HEK293 (cell line): ENCODE data around the gene TLE2.

Source experiments
- CTCF ChIA-PET: fragments of 350-600 bp; formaldehyde crosslinking; extraction: SDS; loops from one replicate; lab custom pipeline; 2021; ENCODE audit warnings: antibody characterized with exemption; lab: Yijun Ruan, JAX
- POLR2A ChIA-PET: fragments of 300-600 bp; formaldehyde crosslinking; extraction: SDS; loops from one replicate; lab custom pipeline; 2020; ENCODE audit warnings: antibody characterized with exemption, inconsistent platforms; lab: Yijun Ruan, JAX
- H3K27ac ChIP-seq: fragments of 200-500 bp; sonication (Bioruptor generic); 2 replicates; pipeline ENCODE4 v1.5.1; 2014; ENCODE audit warnings: low read depth, low read length, control low read depth, inconsistent platforms; ENCODE audit errors: extremely low read depth
- H3K36me3 ChIP-seq, 2 experiments: fragments of 200-500 bp in 1 of 2; sonication (Bioruptor generic) in 1 of 2; 1 replicate in 1 of 2; 2 replicates in 1 of 2; pipeline ENCODE4 v1.5.1; 2014 to 2017; ENCODE audit warnings: inconsistent platforms in 2 of 2, low read length in 2 of 2; ENCODE audit not compliant: control insufficient read depth in 2 of 2, insufficient read depth in 1 of 2
- H3K4me1 ChIP-seq: fragments of 200-500 bp; sonication (Bioruptor generic); 2 replicates; pipeline ENCODE4 v1.5.1; 2014; ENCODE audit warnings: mild to moderate bottlenecking, low read length, inconsistent platforms; ENCODE audit not compliant: control insufficient read depth, insufficient read depth
- H3K4me3 ChIP-seq: 2 replicates; pipeline ENCODE4 v1.5.1; 2011; ENCODE audit warnings: low read depth, mild to moderate bottlenecking, control low read depth, low read length, moderate library complexity
- H3K9me3 ChIP-seq: fragments of 200-500 bp; sonication (Bioruptor generic); 2 replicates; pipeline ENCODE4 v1.5.1; 2014; ENCODE audit warnings: low read depth, low read length, inconsistent platforms; ENCODE audit not compliant: control insufficient read depth, insufficient read depth
- BCL11B ChIP-seq: fragments of 450-650 bp; formaldehyde crosslinking; IDR thresholded peaks from 2 replicates; pipeline ENCODE4 v1.5.1; 2016; ENCODE audit warnings: low read depth, missing biosample characterization, missing genetic modification characterization
- EGR2 ChIP-seq: fragments of 450-650 bp; formaldehyde crosslinking; IDR thresholded peaks from 2 replicates; pipeline ENCODE4 v1.5.1; 2016; ENCODE audit warnings: low read depth, missing biosample characterization, missing genetic modification characterization
- FEZF1 ChIP-seq: fragments of 450-650 bp; formaldehyde crosslinking; IDR thresholded peaks from 2 replicates; pipeline ENCODE4 v1.5.1; 2016; ENCODE audit warnings: missing biosample characterization, missing genetic modification characterization
- GLI4 ChIP-seq: fragments of 450-650 bp; formaldehyde crosslinking; IDR thresholded peaks from 2 replicates; pipeline ENCODE4 v1.5.1; 2016; ENCODE audit warnings: missing biosample characterization, missing genetic modification characterization
- KLF1 ChIP-seq: fragments of 450-650 bp; formaldehyde crosslinking; IDR thresholded peaks from 2 replicates; pipeline ENCODE4 v1.5.1; 2016; ENCODE audit warnings: missing biosample characterization, missing genetic modification characterization
- KLF7 ChIP-seq: fragments of 450-650 bp; formaldehyde crosslinking; IDR thresholded peaks from 2 replicates; pipeline ENCODE4 v1.5.1; 2016; ENCODE audit warnings: missing biosample characterization, missing genetic modification characterization, borderline replicate concordance
- KLF8 ChIP-seq: fragments of 450-650 bp; formaldehyde crosslinking; IDR thresholded peaks from 2 replicates; pipeline ENCODE4 v1.5.1; 2016; ENCODE audit warnings: missing biosample characterization, missing genetic modification characterization
- MEIS1 ChIP-seq: sonication (generic); formaldehyde crosslinking; IDR thresholded peaks from 2 replicates; pipeline ENCODE4 v1.8.1; 2022; ENCODE audit warnings: missing genetic modification reagents, mild to moderate bottlenecking, borderline replicate concordance
- PRDM4 ChIP-seq: fragments of 450-650 bp; formaldehyde crosslinking; IDR thresholded peaks from 2 replicates; pipeline ENCODE4 v1.5.1; 2017; ENCODE audit warnings: missing biosample characterization, missing genetic modification characterization
- TCF7L2 ChIP-seq: IDR thresholded peaks from 2 replicates; pipeline ENCODE4 v1.6.1; 2011; ENCODE audit warnings: low read depth, mild to moderate bottlenecking, inconsistent platforms, low read length, moderate library complexity, borderline replicate concordance
- ZBTB20 ChIP-seq: fragments of 450-650 bp; formaldehyde crosslinking; IDR thresholded peaks from 2 replicates; pipeline ENCODE4 v1.5.1; 2016; ENCODE audit warnings: missing biosample characterization, missing genetic modification characterization
- ZFP69B ChIP-seq: fragments of 450-650 bp; formaldehyde crosslinking; IDR thresholded peaks from 2 replicates; pipeline ENCODE4 v1.5.1; 2016; ENCODE audit warnings: missing biosample characterization, missing genetic modification characterization
- ZIC2 ChIP-seq: fragments of 450-650 bp; formaldehyde crosslinking; IDR thresholded peaks from 2 replicates; pipeline ENCODE4 v1.5.1; 2016; ENCODE audit warnings: missing biosample characterization, missing genetic modification characterization
- ZNF221 ChIP-seq: fragments of 450-650 bp; formaldehyde crosslinking; IDR thresholded peaks from 2 replicates; pipeline ENCODE4 v1.5.1; 2017; ENCODE audit warnings: missing biosample characterization, missing genetic modification characterization, borderline replicate concordance
- ZNF37A ChIP-seq: fragments of 450-650 bp; IDR thresholded peaks from 2 replicates; pipeline ENCODE4 v1.5.1; 2018; ENCODE audit warnings: missing biosample characterization, missing genetic modification characterization
- ZNF473 ChIP-seq: fragments of 450-650 bp; formaldehyde crosslinking; IDR thresholded peaks from 2 replicates; pipeline ENCODE4 v1.5.1; 2017; ENCODE audit warnings: missing biosample characterization, missing genetic modification characterization
- ZNF530 ChIP-seq: fragments of 450-650 bp; formaldehyde crosslinking; IDR thresholded peaks from 2 replicates; pipeline ENCODE4 v1.5.1; 2016; ENCODE audit warnings: low read depth, missing biosample characterization, missing genetic modification characterization
- ZNF558 ChIP-seq: fragments of 450-650 bp; formaldehyde crosslinking; IDR thresholded peaks from 2 replicates; pipeline ENCODE4 v1.5.1; 2016; ENCODE audit warnings: missing biosample characterization, missing genetic modification characterization
- ZNF621 ChIP-seq: fragments of 450-650 bp; formaldehyde crosslinking; IDR thresholded peaks from 2 replicates; pipeline ENCODE4 v1.5.1; 2017; ENCODE audit warnings: missing biosample characterization, missing genetic modification characterization
- TF ChIP-seq, protein P1 (sequence below): fragments of 450-650 bp; formaldehyde crosslinking; IDR thresholded peaks from 2 replicates; pipeline ENCODE4 v1.5.1; 2017; ENCODE audit warnings: missing biosample characterization, missing genetic modification characterization
- TF ChIP-seq, protein P2 (sequence below): fragments of 450-650 bp; formaldehyde crosslinking; IDR thresholded peaks from 2 replicates; pipeline ENCODE4 v1.5.1; 2016; ENCODE audit warnings: missing biosample characterization, missing genetic modification characterization
- TF ChIP-seq, protein P3 (sequence below): IDR thresholded peaks from 2 replicates; pipeline ENCODE4 v1.6.1; 2011; ENCODE audit warnings: mild to moderate bottlenecking, low read depth, low read length, borderline replicate concordance
- TF ChIP-seq, protein P4 (sequence below): fragments of 450-650 bp; formaldehyde crosslinking; IDR thresholded peaks from 2 replicates; pipeline ENCODE4 v1.5.1; 2017; ENCODE audit warnings: missing biosample characterization, missing genetic modification characterization
- TF ChIP-seq, protein P5 (sequence below): fragments of 450-650 bp; formaldehyde crosslinking; IDR thresholded peaks from 2 replicates; pipeline ENCODE4 v1.5.1; 2016; ENCODE audit warnings: missing biosample characterization, missing genetic modification characterization
- TF ChIP-seq, protein P6 (sequence below): fragments of 450-650 bp; formaldehyde crosslinking; IDR thresholded peaks from 2 replicates; pipeline ENCODE4 v1.5.1; 2016; ENCODE audit warnings: missing biosample characterization, missing genetic modification characterization

TLE2 gene

GRCh38 chr19:2950286-2951124 is 78.6 kb downstream of the TLE2 start:
- ChIA-PET CTCF (interaction anchor here (0.5 to 4.0 kb wide), 32 partner anchors 10 to 497 kb away, joined by 3 to 20 read pairs (median 4); partner anchors contain the start of genes ZNF555 and ZNF57), POLR2A (interaction anchor here (0.6 to 2.0 kb wide), 46 partner anchors 8 to 784 kb away, joined by 3 to 35 read pairs (median 5); partner anchors contain the start of genes GADD45B, GNG7, NCLN and SGTA)
- no peaks in the 10 kb centered on the region; a peak in 1 of 3 replicates for H3K36me3 ChIP-seq
- peak overlapping the region; percentile 82 for H3K4me3 ChIP-seq
- no peaks in the 10 kb centered on the region for H3K9me3 ChIP-seq
- H3K27ac ChIP-seq: peak overlapping the region; percentile 70
- H3K4me1 ChIP-seq: peaks cover 4% of the 10 kb centered on the region; the same call in 1 of the 2 replicates
- TF ChIP-seq KLF1 (tag by site-specific recombination) (peak; percentile 36; the same call in 1 of the 2 replicates), MEIS1 (CRISPR knock-in tag) (no peak), PRDM4 (tag by site-specific recombination) (no peak), ZNF37A (tag by site-specific recombination) (no peak), ZNF621 (tag by site-specific recombination) (no peak), ZBTB20 (0 out of 2 replicates have a peak, but pooled peaks have one; percentile 34), EGR2 (tag by site-specific recombination) (no peak), KLF8 (tag by site-specific recombination) (peak; percentile 81), KLF7 (tag by site-specific recombination) (no peak), ZNF558 (no peak), ZNF473 (tag by site-specific recombination) (no peak), BCL11B (tag by site-specific recombination) (peak; percentile 92), ZNF530 (tag by site-specific recombination) (no peak), GLI4 (tag by site-specific recombination) (peak; percentile 28; the same call in 1 of the 2 replicates), ZNF221 (tag by site-specific recombination) (no peak), ZIC2 (tag by site-specific recombination) (0 out of 2 replicates have a peak, but pooled peaks have one; percentile 25), ZFP69B (tag by site-specific recombination) (peak; percentile 39; the same call in 1 of the 2 replicates), FEZF1 (tag by site-specific recombination) (peak; percentile 41; the same call in 1 of the 2 replicates), TCF7L2 (no peak)
- TF ChIP-seq, protein P1, sequence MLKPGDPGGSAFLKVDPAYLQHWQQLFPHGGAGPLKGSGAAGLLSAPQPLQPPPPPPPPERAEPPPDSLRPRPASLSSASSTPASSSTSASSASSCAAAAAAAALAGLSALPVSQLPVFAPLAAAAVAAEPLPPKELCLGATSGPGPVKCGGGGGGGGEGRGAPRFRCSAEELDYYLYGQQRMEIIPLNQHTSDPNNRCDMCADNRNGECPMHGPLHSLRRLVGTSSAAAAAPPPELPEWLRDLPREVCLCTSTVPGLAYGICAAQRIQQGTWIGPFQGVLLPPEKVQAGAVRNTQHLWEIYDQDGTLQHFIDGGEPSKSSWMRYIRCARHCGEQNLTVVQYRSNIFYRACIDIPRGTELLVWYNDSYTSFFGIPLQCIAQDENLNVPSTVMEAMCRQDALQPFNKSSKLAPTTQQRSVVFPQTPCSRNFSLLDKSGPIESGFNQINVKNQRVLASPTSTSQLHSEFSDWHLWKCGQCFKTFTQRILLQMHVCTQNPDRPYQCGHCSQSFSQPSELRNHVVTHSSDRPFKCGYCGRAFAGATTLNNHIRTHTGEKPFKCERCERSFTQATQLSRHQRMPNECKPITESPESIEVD: no peak
- TF ChIP-seq, protein P2, sequence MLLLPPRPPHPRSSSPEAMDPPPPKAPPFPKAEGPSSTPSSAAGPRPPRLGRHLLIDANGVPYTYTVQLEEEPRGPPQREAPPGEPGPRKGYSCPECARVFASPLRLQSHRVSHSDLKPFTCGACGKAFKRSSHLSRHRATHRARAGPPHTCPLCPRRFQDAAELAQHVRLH: peak; percentile 87
- TF ChIP-seq, protein P3, sequence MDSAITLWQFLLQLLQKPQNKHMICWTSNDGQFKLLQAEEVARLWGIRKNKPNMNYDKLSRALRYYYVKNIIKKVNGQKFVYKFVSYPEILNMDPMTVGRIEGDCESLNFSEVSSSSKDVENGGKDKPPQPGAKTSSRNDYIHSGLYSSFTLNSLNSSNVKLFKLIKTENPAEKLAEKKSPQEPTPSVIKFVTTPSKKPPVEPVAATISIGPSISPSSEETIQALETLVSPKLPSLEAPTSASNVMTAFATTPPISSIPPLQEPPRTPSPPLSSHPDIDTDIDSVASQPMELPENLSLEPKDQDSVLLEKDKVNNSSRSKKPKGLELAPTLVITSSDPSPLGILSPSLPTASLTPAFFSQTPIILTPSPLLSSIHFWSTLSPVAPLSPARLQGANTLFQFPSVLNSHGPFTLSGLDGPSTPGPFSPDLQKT: peak; percentile 88; the same call in 1 of the 2 replicates
- TF ChIP-seq, protein P4, sequence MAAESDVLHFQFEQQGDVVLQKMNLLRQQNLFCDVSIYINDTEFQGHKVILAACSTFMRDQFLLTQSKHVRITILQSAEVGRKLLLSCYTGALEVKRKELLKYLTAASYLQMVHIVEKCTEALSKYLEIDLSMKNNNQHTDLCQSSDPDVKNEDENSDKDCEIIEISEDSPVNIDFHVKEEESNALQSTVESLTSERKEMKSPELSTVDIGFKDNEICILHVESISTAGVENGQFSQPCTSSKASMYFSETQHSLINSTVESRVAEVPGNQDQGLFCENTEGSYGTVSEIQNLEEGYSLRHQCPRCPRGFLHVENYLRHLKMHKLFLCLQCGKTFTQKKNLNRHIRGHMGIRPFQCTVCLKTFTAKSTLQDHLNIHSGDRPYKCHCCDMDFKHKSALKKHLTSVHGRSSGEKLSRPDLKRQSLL: no peak
- TF ChIP-seq, protein P5, sequence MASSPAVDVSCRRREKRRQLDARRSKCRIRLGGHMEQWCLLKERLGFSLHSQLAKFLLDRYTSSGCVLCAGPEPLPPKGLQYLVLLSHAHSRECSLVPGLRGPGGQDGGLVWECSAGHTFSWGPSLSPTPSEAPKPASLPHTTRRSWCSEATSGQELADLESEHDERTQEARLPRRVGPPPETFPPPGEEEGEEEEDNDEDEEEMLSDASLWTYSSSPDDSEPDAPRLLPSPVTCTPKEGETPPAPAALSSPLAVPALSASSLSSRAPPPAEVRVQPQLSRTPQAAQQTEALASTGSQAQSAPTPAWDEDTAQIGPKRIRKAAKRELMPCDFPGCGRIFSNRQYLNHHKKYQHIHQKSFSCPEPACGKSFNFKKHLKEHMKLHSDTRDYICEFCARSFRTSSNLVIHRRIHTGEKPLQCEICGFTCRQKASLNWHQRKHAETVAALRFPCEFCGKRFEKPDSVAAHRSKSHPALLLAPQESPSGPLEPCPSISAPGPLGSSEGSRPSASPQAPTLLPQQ (tag by site-specific recombination): peak; percentile 59
- TF ChIP-seq, protein P6, sequence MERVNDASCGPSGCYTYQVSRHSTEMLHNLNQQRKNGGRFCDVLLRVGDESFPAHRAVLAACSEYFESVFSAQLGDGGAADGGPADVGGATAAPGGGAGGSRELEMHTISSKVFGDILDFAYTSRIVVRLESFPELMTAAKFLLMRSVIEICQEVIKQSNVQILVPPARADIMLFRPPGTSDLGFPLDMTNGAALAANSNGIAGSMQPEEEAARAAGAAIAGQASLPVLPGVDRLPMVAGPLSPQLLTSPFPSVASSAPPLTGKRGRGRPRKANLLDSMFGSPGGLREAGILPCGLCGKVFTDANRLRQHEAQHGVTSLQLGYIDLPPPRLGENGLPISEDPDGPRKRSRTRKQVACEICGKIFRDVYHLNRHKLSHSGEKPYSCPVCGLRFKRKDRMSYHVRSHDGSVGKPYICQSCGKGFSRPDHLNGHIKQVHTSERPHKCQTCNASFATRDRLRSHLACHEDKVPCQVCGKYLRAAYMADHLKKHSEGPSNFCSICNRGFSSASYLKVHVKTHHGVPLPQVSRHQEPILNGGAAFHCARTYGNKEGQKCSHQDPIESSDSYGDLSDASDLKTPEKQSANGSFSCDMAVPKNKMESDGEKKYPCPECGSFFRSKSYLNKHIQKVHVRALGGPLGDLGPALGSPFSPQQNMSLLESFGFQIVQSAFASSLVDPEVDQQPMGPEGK: peak; percentile 72
